ENCODE measurements around the gene UBXN2A. TPM values are rescaled to one million over a fixed set of nuclear protein-coding genes. Genes with fewer than 3 reads are reported as not detected.

The UBXN2A gene
- total RNA-seq, 1 donor from 2014 or later: 16.7 TPM

DNA sequence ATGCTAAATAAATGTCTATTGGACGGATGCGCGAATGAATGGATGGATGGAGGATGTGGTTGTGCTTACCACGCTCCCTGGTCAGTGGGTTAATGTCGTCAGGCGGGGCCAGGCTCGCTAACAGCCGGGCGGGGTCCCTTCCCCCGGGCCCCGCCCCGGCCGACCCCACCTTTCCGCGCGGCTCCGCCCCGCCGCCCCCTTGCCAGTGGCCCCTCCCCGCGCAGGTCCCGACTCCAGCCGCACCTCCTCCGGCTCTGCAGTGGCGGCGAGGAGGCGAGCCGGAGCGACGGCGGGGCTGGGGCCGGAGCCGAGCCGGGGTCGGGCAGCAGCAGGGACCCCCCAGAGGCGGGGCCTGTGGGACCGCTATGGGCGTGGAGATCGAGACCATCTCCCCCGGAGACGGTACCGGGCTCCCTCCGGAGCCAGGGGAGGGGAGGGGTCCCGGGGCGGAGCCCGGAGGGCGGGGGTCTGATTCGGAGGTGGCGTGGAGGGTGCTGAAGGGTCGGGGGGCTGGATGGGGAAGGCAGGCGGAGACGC is 109.3 kb downstream of the UBXN2A start, which contains the start of gene FKBP1B:
Gene FKBP1B (plus strand): TSS at position 257 of the 537 bp plus-strand sequence. CDS start 109 bp downstream, at position 366.
- Histone ChIP-seq H3K4me3 (ENCODE audit: low read length in 3 of 3) (peak within 1 kb of the TSS; percentile 67 to 75 (median 71)), H3K27ac (ENCODE audit: low read depth, low read length) (no peak within 1 kb of the TSS), H3K36me3 (ENCODE audit: control insufficient read depth in 3 of 3, insufficient read depth in 3 of 3, low read length in 3 of 3) (no peaks in the 10 kb centered on the region), H3K9ac (ENCODE audit: low read depth in 1 of 3, low read length in 3 of 3) (peak within 1 kb of the TSS in 2 of 3 donors; percentile 64 to 75), H3K4me1 (ENCODE audit: control insufficient read depth in 3 of 3, insufficient read depth in 3 of 3, low read length in 3 of 3) (peaks cover 9 to 22% (median 21%) of the 10 kb centered on the region in 3 donors), H3K9me3 (ENCODE audit: control insufficient read depth in 3 of 3, low read length in 3 of 3) (no peaks in the 10 kb centered on the region), H3K27me3 (ENCODE audit: control insufficient read depth in 3 of 3, insufficient read depth in 3 of 3, low read length in 3 of 3) (peaks cover 0 to 11% (median 5%) of the 10 kb centered on the region in 3 donors)

DNA sequence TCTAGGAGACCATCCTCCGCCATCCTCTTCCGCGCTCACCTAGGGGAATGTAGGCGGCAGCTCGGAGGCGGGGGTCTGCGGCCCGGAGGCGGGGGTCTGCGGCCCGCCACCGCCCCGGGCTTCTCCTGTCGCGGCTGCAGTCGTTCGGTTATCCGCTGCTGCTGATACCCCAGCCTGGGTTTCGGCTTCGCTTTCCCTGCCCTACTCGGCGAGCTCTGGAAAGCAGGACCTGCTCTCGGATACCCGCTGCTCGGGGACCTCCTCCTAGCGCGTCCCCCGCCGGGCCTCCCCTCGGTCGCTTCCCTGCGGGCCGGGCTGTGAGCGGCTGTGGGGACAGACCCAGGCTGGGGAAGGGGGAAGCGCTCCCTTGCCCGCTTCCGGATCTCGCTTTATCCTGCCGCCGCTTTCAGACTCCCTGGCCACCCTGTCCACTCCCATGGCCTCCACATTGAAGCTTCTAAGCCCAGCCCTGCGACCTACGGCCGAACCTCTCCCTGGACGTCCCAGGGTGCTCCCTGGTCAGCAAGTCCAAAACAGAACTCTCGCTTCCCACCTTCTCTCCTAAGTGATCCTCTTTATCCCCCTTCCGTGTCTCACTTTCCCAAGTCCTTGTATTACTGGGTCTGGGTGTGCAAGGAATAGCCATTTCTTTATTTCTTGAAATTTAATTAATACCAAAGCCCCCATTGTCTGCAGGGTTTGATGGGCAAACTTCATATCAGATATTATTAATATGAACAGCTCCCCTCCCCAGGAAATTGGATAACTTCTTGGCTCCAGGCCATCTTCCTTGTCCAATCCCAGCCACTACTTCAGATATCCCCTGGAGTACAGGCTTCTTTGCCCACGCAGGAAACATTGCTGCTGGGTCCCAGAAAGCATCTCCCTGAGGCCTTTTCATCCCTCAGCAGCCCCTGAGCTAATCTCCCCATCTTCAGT is 110.0 kb downstream of the UBXN2A start:
- Histone ChIP-seq H3K9ac (ENCODE audit: low read depth in 1 of 3, low read length in 3 of 3) (peak overlapping the region in 2 of 3 donors; percentile 64 to 75), H3K4me1 (ENCODE audit: control insufficient read depth in 3 of 3, insufficient read depth in 3 of 3, low read length in 3 of 3) (peaks cover 9 to 22% (median 21%) of the 10 kb centered on the region in 3 donors), H3K9me3 (ENCODE audit: control insufficient read depth in 3 of 3, low read length in 3 of 3) (no peaks in the 10 kb centered on the region), H3K27ac (ENCODE audit: low read depth, low read length) (no peak overlapping the region), H3K4me3 (ENCODE audit: low read length in 3 of 3) (peak overlapping the region; percentile 67 to 75 (median 71)), H3K27me3 (ENCODE audit: control insufficient read depth in 3 of 3, insufficient read depth in 3 of 3, low read length in 3 of 3) (peaks cover 0 to 11% (median 5%) of the 10 kb centered on the region in 3 donors), H3K36me3 (ENCODE audit: control insufficient read depth in 3 of 3, insufficient read depth in 3 of 3, low read length in 3 of 3) (no peaks in the 10 kb centered on the region)

DNA sequence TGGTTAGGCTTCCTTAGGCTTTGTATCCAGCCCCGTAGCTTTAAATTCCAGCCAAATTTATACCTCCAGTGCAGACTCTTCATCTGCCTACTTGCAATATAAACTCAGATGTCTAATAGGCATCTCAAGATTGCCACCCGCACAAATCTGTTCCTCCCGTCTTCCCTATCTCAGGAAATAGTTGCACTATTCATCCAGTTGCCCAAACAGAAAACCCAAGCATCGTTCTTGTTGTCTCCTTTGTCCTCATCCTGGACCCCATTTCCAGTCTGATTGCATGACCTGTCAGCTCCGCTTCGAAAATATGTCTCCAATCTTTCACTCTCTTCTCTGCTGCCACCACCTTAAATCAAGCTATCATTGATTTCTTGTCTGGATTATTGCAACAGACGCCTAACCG is 111.6 kb downstream of the UBXN2A start:
- Histone ChIP-seq H3K36me3 (ENCODE audit: control insufficient read depth in 3 of 3, insufficient read depth in 3 of 3, low read length in 3 of 3) (no peaks in the 10 kb centered on the region), H3K9me3 (ENCODE audit: control insufficient read depth in 3 of 3, low read length in 3 of 3) (no peaks in the 10 kb centered on the region), H3K4me3 (ENCODE audit: low read length in 3 of 3) (no peak overlapping the region), H3K27ac (ENCODE audit: low read depth, low read length) (no peak overlapping the region), H3K4me1 (ENCODE audit: control insufficient read depth in 3 of 3, insufficient read depth in 3 of 3, low read length in 3 of 3) (peaks cover 5 to 18% (median 14%) of the 10 kb centered on the region in 3 donors), H3K9ac (ENCODE audit: low read depth in 1 of 3, low read length in 3 of 3) (no peak overlapping the region), H3K27me3 (ENCODE audit: control insufficient read depth in 3 of 3, insufficient read depth in 3 of 3, low read length in 3 of 3) (peaks cover 0 to 11% (median 5%) of the 10 kb centered on the region in 3 donors)

DNA sequence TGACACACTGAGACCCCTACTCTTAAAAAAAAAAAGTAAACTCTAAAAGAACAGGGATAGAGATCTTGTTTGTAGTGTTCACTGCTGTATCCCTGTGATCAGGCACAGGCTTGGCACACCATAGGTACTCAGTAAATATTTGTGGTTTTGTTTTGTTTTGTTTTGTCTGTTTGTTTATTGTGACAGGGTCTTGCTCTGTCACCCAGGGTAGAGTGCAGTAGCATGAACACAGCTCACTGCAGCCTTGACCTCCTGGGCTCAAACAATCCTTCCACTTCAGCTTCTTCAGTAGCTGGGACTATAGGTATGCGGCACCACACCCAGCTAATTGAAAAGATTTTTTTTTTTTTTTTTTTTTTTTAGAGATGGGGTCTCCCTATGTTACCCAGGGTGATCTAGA is 112.7 kb downstream of the UBXN2A start:
- H3K4me1 ChIP-seq (ENCODE audit: control insufficient read depth in 3 of 3, insufficient read depth in 3 of 3, low read length in 3 of 3): peaks cover 5 to 12% (median 10%) of the 10 kb centered on the region in 3 donors
- H3K4me3 ChIP-seq (ENCODE audit: low read length in 3 of 3): no peak overlapping the region
- no peaks in the 10 kb centered on the region for H3K9me3 ChIP-seq (ENCODE audit: control insufficient read depth in 3 of 3, low read length in 3 of 3)
- peaks cover 0 to 11% (median 5%) of the 10 kb centered on the region in 3 donors for H3K27me3 ChIP-seq (ENCODE audit: control insufficient read depth in 3 of 3, insufficient read depth in 3 of 3, low read length in 3 of 3)
- H3K9ac ChIP-seq (ENCODE audit: low read depth in 1 of 3, low read length in 3 of 3): no peak overlapping the region
- H3K27ac ChIP-seq (ENCODE audit: low read depth, low read length): no peak overlapping the region
- no peaks in the 10 kb centered on the region for H3K36me3 ChIP-seq (ENCODE audit: control insufficient read depth in 3 of 3, insufficient read depth in 3 of 3, low read length in 3 of 3)

Small RNAs within 50 kb of the gene (small RNA-seq; reads per million reads assigned to genes)
- gene RN7SL610P: not detected
- gene RNU6-370P: not detected

Other genes with a start within 250 kb of the UBXN2A start
- gene ATAD2B, start 13.3 kb upstream of the UBXN2A start, total RNA-seq: 30.3 TPM
- 0.52 TPM for gene MFSD2B, start 69.6 kb downstream of the UBXN2A start, total RNA-seq
- gene WDCP, start 106.9 kb downstream of the UBXN2A start, total RNA-seq: 12.0 TPM
- 1.6 TPM for gene FKBP1B, start 109.3 kb downstream of the UBXN2A start, total RNA-seq
- 88.2 TPM for gene SF3B6, start 135.9 kb downstream of the UBXN2A start, total RNA-seq
- gene TP53I3, start 144.4 kb downstream of the UBXN2A start, total RNA-seq: 25.1 TPM
- gene PFN4, start 182.9 kb downstream of the UBXN2A start, total RNA-seq: not detected
- gene FAM228B, start 183.0 kb downstream of the UBXN2A start, total RNA-seq: 47.0 TPM
- 0.52 TPM for gene FAM228A, start 234.6 kb downstream of the UBXN2A start, total RNA-seq

All from skeletal muscle tissue (tissue), 5 donors.